Stimulated activated CD4-positive, alpha-beta T cell treated with anti-CD3 and anti-CD28 coated beads, Interleukin-4, amount 100 ng/mL, for 48 hours (primary cell): ENCODE measurements around the gene DYRK2.

Source experiments
- DNase-seq, 2 donors: peaks; one replicate each; pipeline ENCODE4 v3.0.0-alpha.2; 2020; ENCODE audit warnings: low read depth in 2 of 2

DYRK2 gene

GRCh38 chr12:67704071-67704470 lies 55.5 kb downstream of the DYRK2 start:
- DNase-seq: no peak

- DNase-seq: no peak
Measured at GRCh38 chr12:67705394-67706370, 57.1 kb downstream of the DYRK2 start.

- no peak for DNase-seq
Measured at GRCh38 chr12:67709367-67709954, 60.9 kb downstream of the DYRK2 start.

GRCh38 chr12:67710582-67710981 lies 62.0 kb downstream of the DYRK2 start:
- DNase-seq: no peak

- no peak for DNase-seq
Measured at GRCh38 chr12:67712011-67712410, 63.5 kb downstream of the DYRK2 start.

- no peak for DNase-seq
Measured at GRCh38 chr12:67714648-67715047, 66.1 kb downstream of the DYRK2 start.
